Measurements from ENCODE around the gene AP5Z1. TPM values are rescaled to one million over a fixed set of nuclear protein-coding genes. Genes with fewer than 3 reads are reported as not detected.

The AP5Z1 gene
- total RNA-seq, 1 donor from 2014 or later, result 40.5 TPM

DNA sequence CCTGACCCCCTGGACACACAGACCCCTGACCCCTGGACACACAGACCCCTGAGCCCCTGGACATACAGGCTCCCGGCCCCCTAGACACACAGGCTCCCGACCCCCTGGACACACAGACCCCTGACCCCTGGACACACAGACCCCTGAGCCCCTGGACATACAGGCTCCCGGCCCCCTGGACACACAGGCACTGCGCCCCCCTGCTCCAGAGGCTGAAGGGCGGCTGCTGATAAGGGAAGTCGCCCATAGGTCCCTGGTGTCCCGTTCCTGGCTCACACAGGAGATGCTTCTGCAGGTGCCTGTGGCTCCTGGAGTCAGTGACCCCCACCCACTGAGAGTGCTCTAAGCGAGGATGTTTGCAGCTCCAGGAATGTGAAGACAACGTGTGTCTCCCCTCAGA is 3.7 kb upstream of the AP5Z1 start:
- Histone ChIP-seq H3K9me3 (no peaks in the 10 kb centered on the region), H3K4me3 (no peak overlapping the region), H3K27me3 (no peaks in the 10 kb centered on the region), H3K36me3 (no peaks in the 10 kb centered on the region), H3K27ac (no peak overlapping the region), H3K4me1 (peaks cover 21% of the 10 kb centered on the region)
- TF ChIP-seq, protein P1, sequence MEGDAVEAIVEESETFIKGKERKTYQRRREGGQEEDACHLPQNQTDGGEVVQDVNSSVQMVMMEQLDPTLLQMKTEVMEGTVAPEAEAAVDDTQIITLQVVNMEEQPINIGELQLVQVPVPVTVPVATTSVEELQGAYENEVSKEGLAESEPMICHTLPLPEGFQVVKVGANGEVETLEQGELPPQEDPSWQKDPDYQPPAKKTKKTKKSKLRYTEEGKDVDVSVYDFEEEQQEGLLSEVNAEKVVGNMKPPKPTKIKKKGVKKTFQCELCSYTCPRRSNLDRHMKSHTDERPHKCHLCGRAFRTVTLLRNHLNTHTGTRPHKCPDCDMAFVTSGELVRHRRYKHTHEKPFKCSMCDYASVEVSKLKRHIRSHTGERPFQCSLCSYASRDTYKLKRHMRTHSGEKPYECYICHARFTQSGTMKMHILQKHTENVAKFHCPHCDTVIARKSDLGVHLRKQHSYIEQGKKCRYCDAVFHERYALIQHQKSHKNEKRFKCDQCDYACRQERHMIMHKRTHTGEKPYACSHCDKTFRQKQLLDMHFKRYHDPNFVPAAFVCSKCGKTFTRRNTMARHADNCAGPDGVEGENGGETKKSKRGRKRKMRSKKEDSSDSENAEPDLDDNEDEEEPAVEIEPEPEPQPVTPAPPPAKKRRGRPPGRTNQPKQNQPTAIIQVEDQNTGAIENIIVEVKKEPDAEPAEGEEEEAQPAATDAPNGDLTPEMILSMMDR (IDR thresholded peaks at IDR 0.05), result no peak
- TF ChIP-seq POLR2A (IDR thresholded peaks at IDR 0.05), result no peak
- no peak for TF ChIP-seq POLR2AphosphoS5 (IDR thresholded peaks at IDR 0.05; ENCODE audit: insufficient read depth in 1 of 2, low read depth in 1 of 2)
- intact Hi-C loops (cut with DNase I), result no loop called here
- no peak for DNase-seq (ENCODE audit: extremely low spot score in 2 of 2)

DNA sequence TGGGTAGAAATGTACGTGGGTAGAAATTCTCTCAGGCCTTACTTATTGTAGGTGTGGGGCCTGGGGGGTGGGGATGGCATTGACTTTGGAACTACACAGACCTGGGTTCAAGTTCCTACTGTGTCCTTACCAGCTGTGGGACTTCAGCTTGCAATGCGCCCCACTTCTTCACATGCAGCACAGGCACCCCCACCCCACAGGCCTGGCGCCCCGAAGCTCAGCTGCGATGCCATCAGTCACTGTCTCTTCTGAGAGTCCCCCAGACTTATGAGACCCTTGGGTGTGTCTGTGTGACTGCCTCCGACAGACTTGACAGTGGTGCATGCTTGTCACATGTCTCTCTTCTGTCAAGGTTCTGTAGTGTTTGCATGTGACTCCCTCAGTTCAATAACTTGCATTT is 3.1 kb upstream of the AP5Z1 start:
- intact Hi-C loops (cut with DNase I), result no loop called here
- H3K9me3 ChIP-seq, result no peaks in the 10 kb centered on the region
- peaks cover 26% of the 10 kb centered on the region for H3K4me1 ChIP-seq
- H3K27me3 ChIP-seq, result no peaks in the 10 kb centered on the region
- H3K36me3 ChIP-seq, result no peaks in the 10 kb centered on the region
- H3K27ac ChIP-seq, result no peak overlapping the region
- H3K4me3 ChIP-seq, result no peak overlapping the region
- DNase-seq (ENCODE audit: extremely low spot score in 2 of 2), result no peak
- TF ChIP-seq POLR2AphosphoS5 (IDR thresholded peaks at IDR 0.05; ENCODE audit: insufficient read depth in 1 of 2, low read depth in 1 of 2), result no peak

DNA sequence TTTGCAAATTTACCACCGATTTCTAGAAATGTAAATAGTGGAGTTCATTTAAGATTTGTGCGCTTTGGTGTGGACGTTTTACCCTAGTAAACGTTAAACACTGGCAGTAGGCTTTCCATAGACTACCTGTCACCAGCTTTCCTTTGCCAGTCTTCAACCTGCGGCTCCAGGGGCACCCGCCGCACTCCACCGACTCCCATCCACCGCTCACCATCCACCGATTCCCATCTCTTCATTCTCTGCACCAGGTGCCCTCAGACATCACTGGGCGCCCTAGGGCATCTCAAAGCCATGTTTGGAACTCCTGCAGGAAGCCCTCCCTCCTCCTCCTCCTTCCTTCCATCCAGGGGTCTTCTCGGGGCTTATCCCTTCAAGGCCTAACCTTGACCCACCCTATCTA is 1.4 kb upstream of the AP5Z1 start:
- TF ChIP-seq POLR2A (IDR thresholded peaks at IDR 0.05) (no peak), POLR2AphosphoS5 (IDR thresholded peaks at IDR 0.05; ENCODE audit: insufficient read depth in 1 of 2, low read depth in 1 of 2) (no peak)
- TF ChIP-seq, protein P1 (IDR thresholded peaks at IDR 0.05), result no peak

DNA sequence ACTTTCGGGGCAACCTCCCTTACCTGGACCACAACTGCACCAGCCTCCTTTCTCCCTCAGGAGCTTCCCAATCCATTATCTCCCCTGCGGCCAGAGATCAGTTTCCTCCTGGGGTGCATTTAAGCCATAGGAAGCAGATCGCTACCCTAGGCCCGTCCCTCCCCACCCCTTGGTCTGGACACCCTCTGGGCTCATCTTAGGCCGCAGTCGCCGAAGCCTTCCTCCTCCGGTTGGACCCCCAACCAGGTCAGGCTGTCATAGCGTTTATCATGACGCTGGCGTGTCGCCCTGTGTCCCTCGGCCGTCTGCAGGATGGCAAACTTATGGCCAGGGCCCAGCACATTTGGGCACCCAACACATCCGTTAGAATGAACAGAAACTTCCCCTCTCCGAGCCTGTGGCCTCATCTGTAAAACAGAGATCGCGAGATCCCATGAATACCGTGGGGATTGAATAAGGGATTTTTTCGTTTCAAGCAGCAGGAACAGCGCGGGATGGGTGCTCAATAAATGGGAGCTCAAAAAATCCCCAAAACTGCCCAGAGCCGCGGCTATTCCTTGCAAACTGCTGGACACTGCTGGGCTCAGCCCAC is 669 bp upstream of the AP5Z1 start:
- intact Hi-C loops (cut with DNase I), result no loop called here
- TF ChIP-seq POLR2A (IDR thresholded peaks at IDR 0.05) (no peak), POLR2AphosphoS5 (IDR thresholded peaks at IDR 0.05; ENCODE audit: insufficient read depth in 1 of 2, low read depth in 1 of 2) (no peak)
- TF ChIP-seq, protein P1 (IDR thresholded peaks at IDR 0.05), result no peak
- Histone ChIP-seq H3K4me3 (peak overlapping the region; percentile 80 to 93), H3K9me3 (no peaks in the 10 kb centered on the region), H3K36me3 (no peaks in the 10 kb centered on the region), H3K4me1 (peaks cover 38% of the 10 kb centered on the region), H3K27me3 (no peaks in the 10 kb centered on the region), H3K27ac (peak overlapping the region; percentile 92)
- DNase-seq (ENCODE audit: extremely low spot score in 2 of 2), result no peak

More for the DNA sequence above, 1.4 kb upstream of the AP5Z1 start:
- DNase-seq (ENCODE audit: extremely low spot score in 2 of 2), result no peak
- Histone ChIP-seq H3K27me3 (no peaks in the 10 kb centered on the region), H3K27ac (peak overlapping the region; percentile 92), H3K9me3 (no peaks in the 10 kb centered on the region), H3K36me3 (no peaks in the 10 kb centered on the region), H3K4me3 (no peak overlapping the region), H3K4me1 (peaks cover 38% of the 10 kb centered on the region)
- intact Hi-C loops (cut with DNase I), result no loop called here

DNA sequence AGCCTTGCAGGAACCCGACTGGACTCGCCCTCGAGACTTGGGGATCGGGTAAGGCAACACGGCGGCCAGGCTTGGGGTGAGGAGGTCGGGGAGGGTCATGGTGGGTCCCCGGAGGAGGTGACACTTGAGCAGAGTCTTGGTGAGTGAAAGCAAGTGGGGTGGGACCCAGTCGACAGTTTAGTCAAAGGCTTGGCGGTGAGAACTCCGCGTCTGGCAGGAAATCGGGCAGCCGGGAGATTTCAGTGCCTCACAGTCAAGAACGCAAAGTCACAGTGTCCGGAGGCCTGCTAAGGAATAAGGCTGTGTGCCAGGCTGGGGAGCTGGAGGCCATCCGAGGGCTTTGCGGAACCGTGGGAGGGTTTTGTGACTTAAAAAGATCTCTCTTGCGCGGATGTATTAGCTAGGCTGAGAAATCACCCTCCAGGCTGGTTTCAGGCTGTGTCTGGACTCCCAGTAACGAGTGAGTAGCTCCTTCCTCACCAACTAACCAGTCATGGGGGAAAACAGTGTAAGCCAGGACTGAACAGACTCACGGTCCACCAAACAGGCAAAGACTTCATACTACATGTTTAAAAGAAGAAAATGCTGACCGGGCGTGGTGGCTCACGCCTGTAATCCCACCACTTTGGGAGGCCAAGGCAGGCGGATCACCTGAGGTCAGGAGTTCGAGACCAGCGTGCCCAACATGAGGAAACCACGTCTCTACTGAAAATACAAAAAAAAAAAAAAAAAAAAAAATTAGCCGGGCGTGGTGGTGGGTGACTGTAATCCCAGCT is 613 bp downstream of the AP5Z1 start:
- H3K4me1 ChIP-seq, result peaks cover 38% of the 10 kb centered on the region
- no peak for DNase-seq (ENCODE audit: extremely low spot score in 2 of 2)
- H3K27me3 ChIP-seq, result no peaks in the 10 kb centered on the region
- H3K4me3 ChIP-seq, result peak overlapping the region; percentile 80 to 93
- intact Hi-C loops (cut with DNase I), result no loop called here
- H3K27ac ChIP-seq, result peak overlapping the region; percentile 92
- TF ChIP-seq POLR2AphosphoS5 (IDR thresholded peaks at IDR 0.05; ENCODE audit: insufficient read depth in 1 of 2, low read depth in 1 of 2), result no peak
- no peak for TF ChIP-seq POLR2A (IDR thresholded peaks at IDR 0.05)
- TF ChIP-seq, protein P1 (IDR thresholded peaks at IDR 0.05), result no peak
- peaks cover 0 to under 1% of the 10 kb centered on the region in 2 donors for H3K36me3 ChIP-seq
- H3K9me3 ChIP-seq, result no peaks in the 10 kb centered on the region

Measured in vagina (tissue), 2 donors.